GM21515 (cell line): ENCODE data around the gene TMEM245.
"Not testable (repeated sequence)": the region's sequence is repeated elsewhere in the genome, so short reads cannot be mapped to it uniquely, and the experiment has no call there.

Source experiments
- ATAC-seq: cut with Tn5 transposase; IDR thresholded peaks from one replicate; pipeline ENCODE4 v1.9.1; 2021; ENCODE audit not compliant: unreplicated experiment

TMEM245 gene

DNA sequence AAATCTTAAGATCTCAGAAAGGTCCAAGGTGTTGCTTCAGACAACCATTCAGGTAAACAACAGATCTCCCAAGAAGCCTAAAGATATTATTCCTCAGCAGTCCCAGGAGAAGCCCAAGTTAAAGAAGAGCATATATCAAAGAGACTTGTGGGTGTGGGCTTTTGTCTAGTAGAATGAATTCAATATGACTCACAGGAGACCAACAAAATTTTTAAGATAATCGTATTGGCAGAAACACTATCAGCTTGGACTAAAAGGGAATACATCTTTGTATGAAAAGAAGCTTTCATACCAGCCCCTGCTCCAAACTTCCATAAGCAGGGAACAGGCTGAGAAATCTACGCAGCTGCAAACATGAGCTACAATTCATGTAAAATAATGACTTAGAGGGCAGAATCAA, 116.6 kb downstream of the TMEM245 start:
- ATAC-seq = no peak

DNA sequence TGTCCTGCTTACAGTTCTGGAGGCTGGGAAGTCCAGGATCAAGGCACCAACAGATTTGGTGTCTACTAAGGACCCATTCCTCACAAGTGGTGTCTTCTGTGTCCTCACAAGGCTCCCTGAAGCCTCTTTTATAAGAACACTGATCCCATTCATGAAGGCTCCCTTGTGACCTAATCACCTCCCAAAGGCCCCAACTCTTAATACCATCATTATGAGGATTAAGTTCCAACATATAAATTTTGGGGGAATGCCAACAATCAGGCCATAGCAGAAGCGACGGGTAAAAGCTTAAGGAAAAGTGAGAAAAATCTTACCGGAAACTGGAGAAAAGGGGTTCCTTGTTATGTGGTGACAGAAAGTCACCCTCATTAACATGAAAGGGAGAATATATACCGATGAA, 117.6 kb downstream of the TMEM245 start:
- no peak for ATAC-seq

DNA sequence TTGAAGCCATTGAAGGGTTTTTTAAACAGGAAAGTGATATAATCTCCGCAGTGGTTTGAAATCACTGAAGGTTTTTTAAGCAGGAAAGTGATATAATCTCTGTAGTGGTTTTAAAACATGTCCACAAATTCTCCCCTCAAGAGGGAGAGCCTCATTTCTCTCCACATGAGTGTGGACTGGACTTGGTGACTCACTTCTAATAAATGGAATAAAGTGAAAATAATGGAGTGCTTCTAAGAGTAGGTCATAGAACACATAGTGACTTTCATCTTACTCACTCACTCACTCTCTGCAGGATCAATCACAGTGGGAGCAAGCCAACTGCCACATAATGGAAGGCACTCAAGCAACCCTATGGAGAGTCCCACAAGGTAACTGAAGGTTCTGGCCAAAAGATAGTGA, 118.5 kb downstream of the TMEM245 start:
- no peak for ATAC-seq

DNA sequence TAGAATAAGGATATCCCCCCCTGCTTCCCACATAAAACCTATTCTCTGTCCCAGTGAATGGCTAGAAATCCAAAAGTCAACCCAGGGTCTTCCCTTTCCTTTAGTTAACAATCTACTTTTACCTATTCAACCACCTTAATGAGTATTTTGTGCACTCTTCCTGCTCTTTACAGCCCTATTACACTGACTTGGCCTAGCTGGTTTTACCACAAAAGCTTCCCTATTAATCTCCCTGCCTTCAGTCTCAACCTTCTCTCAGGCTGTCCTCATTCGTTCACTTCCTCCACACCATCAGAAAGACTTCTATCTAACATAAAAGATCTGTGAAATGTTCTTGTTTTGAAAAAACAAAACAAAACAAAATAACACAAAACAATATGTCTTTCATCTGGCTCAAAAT, 122.6 kb downstream of the TMEM245 start:
- no peak for ATAC-seq

DNA sequence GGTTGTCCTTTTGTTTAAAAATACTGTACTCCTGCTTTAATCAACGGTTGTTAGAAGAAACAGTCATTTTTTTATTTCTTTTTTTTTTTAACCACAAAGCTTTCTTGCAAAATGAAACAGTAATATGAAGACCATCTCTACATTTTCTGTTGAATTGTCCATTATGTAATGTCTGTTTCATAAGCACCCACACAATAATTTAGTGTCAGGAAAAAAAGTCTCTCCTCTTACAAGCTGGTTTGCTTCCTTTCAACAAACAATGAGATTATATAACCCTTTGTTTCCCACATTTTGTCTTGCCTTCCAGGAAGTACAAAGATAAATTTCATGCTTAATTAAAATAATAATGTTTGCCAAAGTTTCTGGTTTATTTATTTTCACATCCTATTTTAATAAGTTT, 123.1 kb downstream of the TMEM245 start:
- no peak for ATAC-seq

DNA sequence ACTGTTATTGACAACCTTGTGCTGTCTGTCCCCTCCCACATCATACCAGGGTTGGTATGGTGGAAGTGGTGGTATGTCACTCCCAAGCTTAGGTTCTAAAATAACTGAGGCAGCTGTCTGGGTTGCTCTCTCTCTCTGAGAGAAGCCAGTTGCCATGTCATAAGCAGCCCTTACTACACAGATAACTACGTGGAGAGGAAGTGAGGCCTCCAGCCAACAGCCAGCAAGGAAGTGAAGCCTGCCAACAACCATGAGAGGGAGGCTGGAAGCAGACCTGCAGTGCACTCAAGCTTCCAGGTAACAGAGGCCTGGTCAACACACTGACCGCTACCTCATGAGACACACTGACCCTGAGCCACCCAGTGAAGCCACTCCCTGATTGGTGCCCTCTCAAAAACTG, 125.1 kb downstream of the TMEM245 start:
- peak; percentile 83 for ATAC-seq

DNA sequence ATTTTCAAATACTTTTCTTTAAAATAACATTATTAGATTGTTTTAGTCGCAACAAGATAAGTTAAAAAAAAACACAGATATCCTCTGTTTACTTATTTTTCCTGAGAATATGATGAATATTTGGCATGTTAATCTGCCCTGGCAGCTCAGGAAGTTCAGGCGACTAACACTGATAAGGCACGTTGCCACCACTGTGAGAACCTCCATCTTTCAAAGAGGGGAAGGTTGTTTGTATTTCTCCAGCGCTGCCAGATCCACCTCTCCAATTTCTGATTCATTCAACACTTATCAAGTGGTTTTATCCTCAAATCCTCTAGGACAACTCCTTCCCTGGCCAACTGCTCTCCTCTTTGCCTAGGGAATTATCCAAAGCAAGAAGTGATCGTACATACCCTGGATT, 128.3 kb downstream of the TMEM245 start:
- ATAC-seq = no peak

DNA sequence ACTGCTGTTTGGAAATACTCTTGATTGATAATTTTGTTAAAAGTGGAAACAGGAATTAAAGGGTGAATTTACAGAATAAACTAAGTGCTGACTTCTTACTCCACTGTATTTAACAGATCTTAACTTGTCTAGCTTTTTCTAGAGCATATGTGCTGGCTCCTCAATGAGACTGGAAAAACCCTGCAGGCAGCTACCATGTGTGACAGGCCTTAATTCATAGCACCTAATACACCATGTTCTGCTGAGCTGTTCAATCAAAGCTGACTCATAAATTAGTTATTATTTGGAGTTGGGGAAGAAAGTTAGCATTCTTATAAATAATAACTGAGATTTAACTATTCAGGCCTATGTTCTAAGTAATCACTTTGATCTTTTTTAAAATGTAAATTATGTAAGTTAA, 135.9 kb downstream of the TMEM245 start:
- ATAC-seq = no peak

DNA sequence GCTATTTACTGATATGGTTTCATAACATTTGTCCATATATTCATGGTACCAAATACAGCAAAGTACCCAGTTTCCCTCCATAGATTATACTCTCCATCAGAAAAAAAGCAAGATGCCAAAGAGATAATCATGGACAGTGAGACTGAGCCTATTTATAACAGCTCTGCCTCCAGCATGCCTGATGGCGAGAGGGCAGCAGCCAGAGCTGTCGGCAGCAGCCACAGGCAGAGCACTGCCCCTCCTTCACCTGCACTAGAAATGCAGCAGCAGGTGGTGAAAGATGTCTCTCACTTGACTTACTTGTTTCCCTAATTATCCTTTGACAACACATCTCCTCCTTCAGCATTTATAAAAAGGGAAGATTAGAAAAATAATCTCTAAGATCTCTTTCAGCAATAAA, 138.9 kb downstream of the TMEM245 start:
- no peak for ATAC-seq

DNA sequence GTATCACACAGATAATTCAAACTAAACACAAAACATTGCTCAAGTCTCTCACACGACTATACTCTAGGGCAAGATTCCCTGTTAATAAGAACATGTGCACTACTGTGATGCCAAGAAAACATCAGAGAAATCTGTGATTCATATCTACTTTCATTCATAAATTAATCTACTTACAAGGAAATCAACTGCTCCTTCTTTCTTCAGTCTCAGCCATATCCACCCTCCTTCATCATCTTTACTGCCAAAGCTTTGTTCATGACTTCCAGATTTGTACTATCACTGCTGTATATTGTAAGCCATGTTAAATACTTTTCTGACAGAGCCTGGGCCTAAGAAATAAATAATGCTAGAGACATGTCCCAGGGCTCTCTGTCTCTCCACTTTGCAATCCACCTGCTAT, 141.5 kb downstream of the TMEM245 start:
- no peak for ATAC-seq

DNA sequence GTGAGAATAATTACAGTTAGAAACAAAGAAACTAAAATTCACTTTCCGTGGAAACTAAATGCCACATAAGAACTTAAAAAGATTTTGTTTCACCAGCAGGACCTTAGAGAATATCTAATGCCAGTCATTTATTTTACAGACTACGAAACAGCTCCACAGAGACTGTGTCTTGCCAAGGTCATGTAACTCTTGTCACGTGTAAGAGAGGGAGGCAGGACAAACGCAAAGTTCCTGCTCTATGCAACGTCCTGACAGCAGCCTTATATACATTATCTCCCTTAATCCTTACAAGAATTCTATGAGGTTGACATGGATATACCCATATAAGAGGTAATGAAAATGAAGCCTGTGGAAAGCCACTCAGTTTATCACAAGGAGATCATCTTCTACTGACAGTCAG, 145.9 kb downstream of the TMEM245 start:
- no peak for ATAC-seq

DNA sequence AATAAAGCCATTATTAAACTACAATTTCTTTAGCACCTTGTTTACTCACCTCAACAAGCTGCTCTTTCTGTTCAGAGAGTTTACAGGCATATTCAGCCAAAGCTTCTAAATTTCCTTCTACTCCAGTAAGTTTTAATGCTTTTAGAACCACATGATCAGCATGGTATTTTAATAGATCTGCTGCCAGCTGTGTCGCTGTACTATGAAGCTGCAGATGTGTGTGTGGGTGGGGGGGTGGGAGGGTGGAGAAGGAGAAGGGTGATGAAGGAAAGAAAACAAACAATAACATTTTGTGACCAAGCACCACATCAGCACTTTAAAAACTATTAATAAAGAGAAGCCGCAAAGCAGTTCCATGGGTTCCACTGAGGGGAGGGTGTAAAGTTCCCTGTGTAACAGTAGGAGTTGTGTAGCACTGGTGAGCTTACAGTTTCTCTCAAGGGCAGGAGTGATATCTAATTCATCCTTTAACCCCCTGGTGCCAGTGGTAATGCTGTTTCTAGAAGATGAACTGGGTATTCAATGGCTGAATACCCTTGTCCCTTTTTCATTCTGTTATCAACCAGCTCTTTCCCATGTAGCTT, 147.0 kb downstream of the TMEM245 start:
- ATAC-seq = no peak

DNA sequence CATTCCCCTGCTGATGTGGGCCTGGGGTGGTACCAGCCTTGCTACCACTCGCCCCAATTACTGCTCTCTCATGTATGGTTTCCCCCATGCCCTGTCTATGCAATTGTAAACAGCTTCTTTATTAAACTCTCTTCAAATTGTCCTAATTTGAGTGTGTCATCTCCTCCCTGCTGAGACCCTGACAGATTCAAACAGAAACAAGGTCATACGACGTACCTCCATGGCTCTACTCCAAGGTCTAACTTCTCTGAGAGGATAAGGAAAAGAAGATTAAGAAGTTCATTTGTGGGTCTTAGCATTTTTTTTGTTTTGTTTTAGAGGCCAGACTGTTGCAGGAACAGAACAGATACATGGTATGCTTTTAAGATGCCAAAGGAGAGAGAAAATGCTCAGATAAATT, 147.6 kb downstream of the TMEM245 start:
- ATAC-seq = no peak

DNA sequence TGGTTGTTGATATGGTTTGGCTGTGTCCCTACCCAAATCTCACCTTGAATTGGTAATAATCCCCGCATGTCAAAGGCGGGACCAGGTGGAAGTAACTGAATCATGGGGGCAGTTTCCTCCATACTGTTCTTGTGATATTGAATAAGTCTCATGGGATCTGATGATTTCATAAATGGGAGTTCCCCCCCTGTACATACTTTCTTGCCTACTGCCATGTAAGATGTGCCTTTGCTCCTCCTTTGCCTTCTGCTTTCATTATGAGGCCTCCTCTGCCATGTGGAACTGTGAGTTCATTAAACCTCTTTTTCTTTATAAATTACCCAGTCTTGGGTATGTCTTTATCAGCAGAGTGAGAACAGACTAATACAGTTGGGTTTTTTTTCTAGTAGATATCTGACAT, 148.4 kb downstream of the TMEM245 start:
- not testable (repeated sequence) for ATAC-seq

DNA sequence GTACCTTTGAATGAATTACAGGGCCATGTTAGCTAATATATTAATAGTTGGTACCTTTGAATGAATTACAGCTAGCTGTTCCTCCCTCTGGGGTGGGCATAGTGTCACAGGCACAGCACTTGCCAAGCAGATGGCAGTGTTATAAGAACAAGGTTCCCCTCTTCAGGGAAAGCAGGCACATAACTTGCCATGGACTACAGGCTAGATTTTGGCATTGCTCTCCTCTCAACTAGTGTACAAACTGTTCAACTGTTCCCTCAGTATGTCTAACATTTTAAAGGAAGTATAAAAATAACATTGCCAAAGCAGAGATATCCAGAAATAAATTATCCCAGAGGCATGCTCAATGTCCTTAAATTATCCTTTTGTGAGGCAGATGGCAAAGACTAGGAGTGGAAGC, 151.8 kb downstream of the TMEM245 start:
- no peak for ATAC-seq
